Breast epithelium (tissue), 4 donors: Measurements from ENCODE around the gene RETREG2. TPM values are rescaled to one million over a fixed set of nuclear protein-coding genes. Genes with fewer than 3 reads are reported as not detected.
"Not testable (repeated sequence)": the region's sequence is repeated elsewhere in the genome, so short reads cannot be mapped to it uniquely, and the experiment has no call there.

Source experiments
- DNase-seq, 2 donors: peaks; one replicate each; pipeline ENCODE4 v3.0.0-alpha.2; 2019; ENCODE audit warnings: low spot score in 2 of 2
- H3K27ac ChIP-seq, 2 donors: fragments of 200-600 bp; sonication (generic) in 1 of 2; one replicate each; pipeline ENCODE4 v1.5.1; 2016 to 2019; ENCODE audit warnings: mild to moderate bottlenecking in 1 of 2
- H3K27me3 ChIP-seq, 2 donors: fragments of 200-600 bp; sonication (generic) in 1 of 2; one replicate each; pipeline versions ENCODE4 v1.5.1 to v1.6.0; 2017 to 2019; ENCODE audit warnings: control low read depth in 1 of 2, mild to moderate bottlenecking in 1 of 2
- H3K36me3 ChIP-seq: fragments of 200-600 bp; one replicate; pipeline ENCODE4 v1.5.1; 2019
- H3K4me1 ChIP-seq, 2 donors: fragments of 200-600 bp; sonication (generic); one replicate each; pipeline ENCODE4 v1.5.1; 2016 to 2019; ENCODE audit warnings: control low read depth in 1 of 2
- H3K4me3 ChIP-seq, 3 donors: fragments of 200-600 bp; sonication (generic); 1 replicate in 2 of 3; 2 replicates in 1 of 3; pipeline ENCODE4 v1.5.1; 2016 to 2019; ENCODE audit warnings: mild to moderate bottlenecking in 3 of 3, moderate library complexity in 2 of 3
- H3K9me3 ChIP-seq, 2 donors: fragments of 200-600 bp; sonication (generic) in 1 of 2; one replicate each; pipeline ENCODE4 v1.5.1; 2016 to 2019; ENCODE audit warnings: control low read depth in 1 of 2
- POLR2A ChIP-seq: fragments of 450-650 bp; IDR thresholded peaks from one replicate; pipeline ENCODE4 v1.6.1; 2016; ENCODE audit warnings: antibody characterized with exemption, mild to moderate bottlenecking, moderate library complexity
- POLR2AphosphoS5 ChIP-seq, 3 donors: sonication (generic); formaldehyde crosslinking; IDR thresholded peaks; one replicate each; pipeline ENCODE4 v1.6.1; 2017; ENCODE audit warnings: antibody characterized with exemption in 3 of 3
- intact Hi-C: fragments of 100-400 bp; cut with DNase I; formaldehyde crosslinking; loops from one replicate; pipeline ENCODE4 v1.15.1; 2023; ENCODE audit warnings: low total_unique reads
- total RNA-seq, 3 donors: library from RNA; depleted of rRNA; stranded (reverse); fragments of >200 nt; gene quantifications; one replicate each; pipeline ENCODE4 v1.1.0, GENCODE V29; 2016
- TF ChIP-seq, protein P1 (sequence below), 3 donors: fragments of 450-650 bp; IDR thresholded peaks; one replicate each; pipeline ENCODE4 v1.5.1; 2016 to 2017; ENCODE audit warnings: antibody characterized with exemption in 3 of 3, mild to moderate bottlenecking in 3 of 3, moderate library complexity in 3 of 3

RETREG2 gene
- total RNA-seq, 3 donors from 2014 or later: 58.7 to 79.7 (median 66.3) TPM

DNA sequence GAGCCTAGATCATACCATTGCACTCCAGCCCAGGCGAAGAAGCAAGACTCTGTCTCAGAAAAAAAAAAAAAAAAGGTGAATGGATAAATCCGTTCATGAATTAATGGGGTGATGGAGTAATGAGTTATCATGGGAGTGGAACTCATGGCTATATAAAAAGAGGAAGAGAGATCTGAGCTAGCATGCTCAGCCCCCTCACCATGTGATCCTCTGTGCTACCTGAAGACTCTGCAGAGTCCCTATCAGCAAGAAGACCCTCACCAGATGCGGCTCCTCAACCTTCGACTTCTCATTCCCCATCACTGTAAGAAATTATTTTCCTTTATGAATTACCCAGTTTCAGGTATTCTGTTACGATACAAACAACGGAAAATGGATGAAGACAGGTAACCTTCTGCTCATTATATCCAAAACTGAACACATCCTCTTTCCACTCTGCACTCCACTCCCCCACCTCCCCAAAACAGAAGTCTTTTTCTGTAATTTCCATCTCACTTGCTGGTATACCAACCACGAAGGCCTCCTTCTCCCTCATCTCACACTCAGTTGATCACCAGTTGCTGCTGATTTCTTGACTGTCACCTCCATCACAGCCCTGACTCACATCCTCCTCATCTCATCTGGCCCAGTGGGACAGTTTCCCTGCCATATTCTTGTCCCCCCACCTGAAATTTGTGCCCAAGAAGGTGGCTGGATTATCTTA lies 8.8 kb downstream of the RETREG2 start:
- Histone ChIP-seq H3K27me3 (no peaks in the 10 kb centered on the region), H3K4me3 (no peak overlapping the region), H3K36me3 (peaks cover 7% of the 10 kb centered on the region), H3K4me1 (no peaks in the 10 kb centered on the region), H3K9me3 (no peaks in the 10 kb centered on the region), H3K27ac (no peak overlapping the region)
- intact Hi-C loops: no loop called here
- TF ChIP-seq, protein P1, sequence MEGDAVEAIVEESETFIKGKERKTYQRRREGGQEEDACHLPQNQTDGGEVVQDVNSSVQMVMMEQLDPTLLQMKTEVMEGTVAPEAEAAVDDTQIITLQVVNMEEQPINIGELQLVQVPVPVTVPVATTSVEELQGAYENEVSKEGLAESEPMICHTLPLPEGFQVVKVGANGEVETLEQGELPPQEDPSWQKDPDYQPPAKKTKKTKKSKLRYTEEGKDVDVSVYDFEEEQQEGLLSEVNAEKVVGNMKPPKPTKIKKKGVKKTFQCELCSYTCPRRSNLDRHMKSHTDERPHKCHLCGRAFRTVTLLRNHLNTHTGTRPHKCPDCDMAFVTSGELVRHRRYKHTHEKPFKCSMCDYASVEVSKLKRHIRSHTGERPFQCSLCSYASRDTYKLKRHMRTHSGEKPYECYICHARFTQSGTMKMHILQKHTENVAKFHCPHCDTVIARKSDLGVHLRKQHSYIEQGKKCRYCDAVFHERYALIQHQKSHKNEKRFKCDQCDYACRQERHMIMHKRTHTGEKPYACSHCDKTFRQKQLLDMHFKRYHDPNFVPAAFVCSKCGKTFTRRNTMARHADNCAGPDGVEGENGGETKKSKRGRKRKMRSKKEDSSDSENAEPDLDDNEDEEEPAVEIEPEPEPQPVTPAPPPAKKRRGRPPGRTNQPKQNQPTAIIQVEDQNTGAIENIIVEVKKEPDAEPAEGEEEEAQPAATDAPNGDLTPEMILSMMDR (IDR thresholded peaks at IDR 0.05): no peak
- TF ChIP-seq POLR2A: no peak
- no peak for TF ChIP-seq POLR2AphosphoS5 (IDR thresholded peaks at IDR 0.05)
- DNase-seq: no peak

DNA sequence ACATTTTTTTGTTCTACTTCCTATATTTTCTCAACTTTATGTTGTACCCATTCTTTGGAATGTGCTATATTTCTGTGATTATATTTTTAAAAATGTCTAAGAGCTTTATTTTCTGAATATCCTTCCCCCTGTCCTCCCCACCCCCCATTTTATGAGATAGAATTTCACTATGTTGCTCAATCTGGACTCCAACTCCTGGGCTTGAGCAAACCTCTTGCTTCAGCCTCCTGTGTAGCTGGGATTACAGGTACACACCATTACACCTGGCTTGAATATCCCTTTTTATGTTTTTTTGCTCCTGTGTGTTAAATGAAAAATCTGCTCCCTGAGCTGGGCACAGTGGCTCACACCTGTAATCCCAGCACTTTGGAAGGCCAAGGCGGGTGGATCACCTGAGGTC lies 19.3 kb downstream of the RETREG2 start:
- H3K36me3 ChIP-seq: no peaks in the 10 kb centered on the region
- no peak overlapping the region for H3K4me3 ChIP-seq
- DNase-seq: no peak
- no peaks in the 10 kb centered on the region for H3K9me3 ChIP-seq
- H3K27me3 ChIP-seq: no peaks in the 10 kb centered on the region
- no peak overlapping the region for H3K27ac ChIP-seq
- no peaks in the 10 kb centered on the region for H3K4me1 ChIP-seq
- intact Hi-C loops: no loop called here
- TF ChIP-seq POLR2AphosphoS5 (IDR thresholded peaks at IDR 0.05): no peak
- TF ChIP-seq POLR2A: no peak
- TF ChIP-seq, protein P1 (IDR thresholded peaks at IDR 0.05): no peak

DNA sequence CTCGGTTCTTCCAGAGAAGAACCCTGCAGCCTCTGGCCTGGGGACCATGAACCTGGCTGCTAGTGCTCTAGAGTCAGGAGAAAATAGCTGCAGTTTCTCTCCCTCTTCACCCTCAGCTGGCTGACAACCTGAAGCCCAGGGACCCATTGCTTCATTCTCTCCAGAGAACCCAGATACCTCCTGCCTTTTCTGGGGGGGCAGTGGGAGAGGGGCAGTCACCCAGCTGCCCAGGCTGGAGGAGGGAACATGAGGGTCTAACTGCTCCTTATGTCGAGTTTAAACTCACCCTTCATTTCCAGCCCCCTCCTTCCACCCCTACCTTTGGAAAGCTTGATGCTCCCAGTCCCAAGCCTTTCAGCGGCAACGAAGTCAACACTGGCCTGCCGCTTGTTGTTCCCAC lies 20.9 kb downstream of the RETREG2 start:
- H3K36me3 ChIP-seq: no peaks in the 10 kb centered on the region
- TF ChIP-seq, protein P1 (IDR thresholded peaks at IDR 0.05): no peak
- TF ChIP-seq POLR2A (no peak), POLR2AphosphoS5 (IDR thresholded peaks at IDR 0.05) (no peak)
- intact Hi-C loops: no loop called here
- no peak for DNase-seq
- no peak overlapping the region for H3K27ac ChIP-seq
- no peaks in the 10 kb centered on the region for H3K4me1 ChIP-seq
- no peaks in the 10 kb centered on the region for H3K27me3 ChIP-seq
- H3K9me3 ChIP-seq: no peaks in the 10 kb centered on the region
- H3K4me3 ChIP-seq: no peak overlapping the region

DNA sequence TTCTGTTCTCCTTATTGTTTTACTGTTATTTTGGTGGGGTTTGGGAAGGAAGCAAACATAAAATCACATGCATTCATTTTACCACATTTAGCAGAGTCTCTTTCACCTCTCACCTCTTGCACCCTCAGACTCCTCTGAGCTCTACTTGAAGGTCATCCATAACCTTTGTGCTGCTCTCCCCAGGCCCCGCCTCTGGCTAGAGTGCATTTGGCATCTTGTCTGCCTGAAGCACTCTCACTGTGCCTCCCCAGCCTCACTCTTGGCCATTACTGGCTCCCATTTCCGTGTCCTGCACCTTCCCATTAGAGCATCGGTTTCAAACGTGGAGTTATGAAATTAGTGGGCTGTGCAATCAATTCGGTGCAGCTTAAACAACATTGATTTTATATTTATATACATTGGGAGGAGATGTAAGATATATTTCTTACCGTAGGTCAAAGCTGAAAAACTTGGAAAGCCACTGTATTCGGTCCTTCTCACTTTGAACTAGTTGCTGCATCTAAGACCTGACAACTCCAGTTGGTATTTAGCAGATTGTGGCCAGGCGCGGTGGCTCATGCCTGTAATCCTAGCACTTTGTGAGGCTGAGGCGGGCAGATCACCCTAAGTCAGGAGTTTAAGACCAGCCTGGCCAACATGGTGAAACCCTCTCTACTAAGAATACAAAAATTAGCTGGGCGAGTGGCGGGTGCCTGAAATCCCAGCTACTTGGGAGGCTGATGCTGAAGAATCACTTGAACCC lies 21.6 kb downstream of the RETREG2 start:
- no peak overlapping the region for H3K4me3 ChIP-seq
- intact Hi-C loops: no loop called here
- no peaks in the 10 kb centered on the region for H3K9me3 ChIP-seq
- no peak for DNase-seq
- H3K27me3 ChIP-seq: no peaks in the 10 kb centered on the region
- no peak for TF ChIP-seq POLR2A
- TF ChIP-seq, protein P1 (IDR thresholded peaks at IDR 0.05): no peak
- TF ChIP-seq POLR2AphosphoS5 (IDR thresholded peaks at IDR 0.05): no peak
- H3K36me3 ChIP-seq: no peaks in the 10 kb centered on the region
- no peak overlapping the region for H3K27ac ChIP-seq
- H3K4me1 ChIP-seq: no peaks in the 10 kb centered on the region

DNA sequence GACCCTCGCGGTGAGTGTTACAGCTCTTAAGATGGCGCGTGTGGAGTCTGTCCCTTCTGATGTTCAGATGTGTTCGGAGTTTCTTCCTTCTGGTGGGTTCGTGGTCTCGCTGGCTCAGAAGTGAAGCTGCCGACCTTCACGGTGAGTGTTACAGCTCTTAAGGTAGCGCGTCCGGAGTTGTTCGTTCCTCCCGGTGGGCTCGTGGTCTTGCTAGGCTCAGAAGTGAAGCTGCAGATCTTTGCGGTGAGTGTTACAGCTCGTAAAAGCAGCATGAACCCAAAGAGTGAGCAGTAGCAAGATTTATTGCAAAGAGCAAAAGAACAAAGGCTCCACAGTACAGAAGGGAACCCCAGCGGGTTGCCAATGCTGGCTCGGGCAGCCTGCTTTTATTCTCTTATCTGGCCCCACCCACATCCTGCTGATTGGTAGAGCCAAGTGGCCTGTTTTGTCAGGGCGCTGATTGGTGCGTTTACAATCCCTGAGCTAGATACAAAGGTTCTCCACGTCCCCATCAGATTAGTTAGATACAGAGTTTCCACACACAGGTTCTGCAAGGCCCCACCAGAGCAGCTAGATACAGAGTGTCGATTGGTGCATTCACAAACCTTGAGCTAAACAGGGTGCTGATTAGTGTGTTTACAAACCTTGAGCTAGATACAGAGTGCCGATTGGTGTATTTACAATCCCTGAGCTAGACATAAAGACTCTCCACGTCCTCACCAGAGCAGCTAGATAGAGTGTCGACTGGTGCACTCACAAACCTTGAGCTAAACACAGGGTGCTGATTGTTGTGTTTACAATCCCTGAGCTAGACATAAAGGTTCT lies 22.6 kb downstream of the RETREG2 start:
- intact Hi-C loops, H3K36me3 ChIP-seq, H3K4me3 ChIP-seq, H3K27ac ChIP-seq, H3K4me1 ChIP-seq, H3K27me3 ChIP-seq, H3K9me3 ChIP-seq, DNase-seq: not testable (repeated sequence)

DNA sequence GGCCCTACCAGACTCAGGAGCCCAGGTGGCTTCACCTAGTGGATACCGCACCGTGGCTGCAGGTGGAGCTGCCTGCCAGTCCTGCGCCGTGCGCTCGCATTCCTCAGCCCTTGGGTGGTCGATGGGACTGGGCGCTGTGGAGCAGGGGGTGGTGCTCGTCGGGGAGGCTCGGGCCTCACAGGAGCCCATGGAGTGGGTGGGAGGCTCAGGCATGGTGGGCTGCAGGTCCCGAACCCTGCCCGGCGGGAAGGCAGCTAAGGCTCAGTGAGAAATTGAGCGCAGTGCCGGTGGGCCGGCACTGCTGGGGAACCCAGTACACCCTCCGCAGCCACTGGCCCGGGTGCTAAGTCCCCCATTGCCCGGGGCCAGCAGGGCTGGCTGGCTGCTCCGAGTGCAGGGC lies 23.3 kb downstream of the RETREG2 start:
- intact Hi-C loops, H3K4me1 ChIP-seq, H3K36me3 ChIP-seq, H3K27me3 ChIP-seq, H3K9me3 ChIP-seq, DNase-seq, H3K27ac ChIP-seq, H3K4me3 ChIP-seq: not testable (repeated sequence)
